ENCODE measurements around the gene GREB1. TPM values are rescaled to one million over a fixed set of nuclear protein-coding genes. Genes with fewer than 3 reads are reported as not detected.
A peak's percentile ranks its signal among the peaks of the same experiment; 100 is the strongest.

The GREB1 gene
- total and polyA plus RNA-seq, 2 of the 13 experiments (the other 11 are each of a cell fraction or from before 2014, with no cell fraction given) = 31.3 to 61.2 TPM

GRCh38 chr2:11680901-11681721, 147.3 kb downstream of the GREB1 start:
- no peak for DNase-seq (ENCODE audit: low spot score)
- H3K36me3 ChIP-seq (replicated peaks in 1 of 2; ENCODE audit: control insufficient read depth in 1 of 2, insufficient read depth in 2 of 2, low read length in 2 of 2) = no peaks in the 10 kb centered on the region
- ATAC-seq = peak; percentile 8
- no peaks in the 10 kb centered on the region for H3K79me2 ChIP-seq (ENCODE audit: insufficient read depth, low read length)
- no peaks in the 10 kb centered on the region for H4K20me1 ChIP-seq (ENCODE audit: insufficient read depth, low read length)
- intact Hi-C loops (cut with micrococcal nuclease; ENCODE audit: unreplicated experiment) (loop anchor here (5.0 to 10.0 kb wide), 2 partner anchors 96 to 259 kb away; no protein-coding TSS in a partner anchor), in situ Hi-C loops (cut with HindIII; ENCODE audit: extremely low pct_ligation_motif_present, low pct_unique_long_range_greater_than_20kb) (no loop called here)
- 0 out of 2 replicates have a peak overlapping the region, but pooled peaks have one; percentile 17 for H3K9ac ChIP-seq (ENCODE audit: insufficient read depth, low read depth, low read length)
- H3K9me3 ChIP-seq (ENCODE audit: low read length) = no peaks in the 10 kb centered on the region
- ChIA-PET POLR2A (interaction anchor here (0.9 to 1.9 kb wide), 5 partner anchors 16 to 182 kb away, joined by 3 to 8 read pairs (median 5); partner anchors contain the start of gene LPIN1), CTCF (ENCODE audit: low intra/inter-chr PET ratio, low total read pairs) (interaction anchor here (1.6 to 2.1 kb wide), 2 partner anchors 38 to 98 kb away, joined by 5 to 12 read pairs; no protein-coding TSS in a partner anchor)
- FAIRE-seq = no peak
- peak overlapping the region; percentile 21 for H3K27ac ChIP-seq (ENCODE audit: extremely low read length, insufficient read depth, low read length)
- peaks cover 3 to 56% of the 10 kb centered on the region in 2 experiments; a peak in 4 of 5 replicates for H3K27me3 ChIP-seq (ENCODE audit: control insufficient read depth in 1 of 2, insufficient read depth in 2 of 2, low read length in 2 of 2)
- no peak overlapping the region for H2AFZ ChIP-seq (ENCODE audit: low read length)
- H3K4me2 ChIP-seq (ENCODE audit: low read depth, low read length) = peak overlapping the region; percentile 87
- 57% methylated on average over 15 of the region's 15 CpGs for WGBS (ENCODE audit: low lambda C conversion rate)
- H3K4me3 ChIP-seq (replicated peaks in 1 of 3; ENCODE audit: insufficient read depth in 1 of 3, low read depth in 2 of 3, low read length in 3 of 3) = peak overlapping the region; percentile 23 to 66 (median 43)
- BruUV-seq (replicated peaks) = no TSS peak
- peaks cover 47% of the 10 kb centered on the region for H3K4me1 ChIP-seq (ENCODE audit: insufficient read depth, low read length)
- TF ChIP-seq DRAP1 (CRISPR knock-in tag; IDR thresholded peaks at IDR 0.05) (peak; percentile 36; the same call in 1 of the 2 replicates), ZMYM3 (CRISPR knock-in tag; IDR thresholded peaks at IDR 0.05) (0 out of 2 replicates have a peak, but pooled peaks have one; percentile 19), SOX6 (IDR thresholded peaks at IDR 0.05) (no peak), SOX6 (CRISPR knock-in tag; IDR thresholded peaks at IDR 0.05) (0 out of 2 replicates have a peak, but pooled peaks have one; percentile 2), HDAC6 (IDR thresholded peaks at IDR 0.05; ENCODE audit: low read depth, low read length) (no peak), ZNF510 (CRISPR knock-in tag; IDR thresholded peaks at IDR 0.05; ENCODE audit: low read depth) (no peak), ZNF567 (CRISPR knock-in tag; IDR thresholded peaks at IDR 0.05; ENCODE audit: borderline replicate concordance) (0 out of 2 replicates have a peak, but pooled peaks have one; percentile 6), ZBTB7B (CRISPR knock-in tag; IDR thresholded peaks at IDR 0.05) (no peak), ZNF776 (CRISPR knock-in tag; IDR thresholded peaks at IDR 0.05) (0 out of 2 replicates have a peak, but pooled peaks have one; percentile 2), ZNF749 (CRISPR knock-in tag; IDR thresholded peaks at IDR 0.05; ENCODE audit: borderline replicate concordance) (0 out of 2 replicates have a peak, but pooled peaks have one; percentile 40), NFYC (CRISPR knock-in tag; IDR thresholded peaks at IDR 0.05) (peak; percentile 41; the same call in 1 of the 2 replicates), ZNF879 (CRISPR knock-in tag; IDR thresholded peaks at IDR 0.05) (peak; percentile 72; the same call in 1 of the 2 replicates), NCOR1 (IDR thresholded peaks at IDR 0.05; ENCODE audit: borderline replicate concordance, low read length) (0 out of 2 replicates have a peak, but pooled peaks have one; percentile 6), GPN1 (CRISPR knock-in tag; IDR thresholded peaks at IDR 0.05; ENCODE audit: borderline replicate concordance) (no peak), THAP7 (CRISPR knock-in tag; IDR thresholded peaks at IDR 0.05) (0 out of 2 replicates have a peak, but pooled peaks have one; percentile 57), ZNF691 (CRISPR knock-in tag; IDR thresholded peaks at IDR 0.05; ENCODE audit: borderline replicate concordance, low read depth) (peak; percentile 82; the same call in 1 of the 2 replicates), FOXO4 (CRISPR knock-in tag; conservative IDR thresholded peaks at IDR 0.05) (0 out of 2 replicates have a peak, but pooled peaks have one; percentile 47)
- TF ChIP-seq, protein P1, sequence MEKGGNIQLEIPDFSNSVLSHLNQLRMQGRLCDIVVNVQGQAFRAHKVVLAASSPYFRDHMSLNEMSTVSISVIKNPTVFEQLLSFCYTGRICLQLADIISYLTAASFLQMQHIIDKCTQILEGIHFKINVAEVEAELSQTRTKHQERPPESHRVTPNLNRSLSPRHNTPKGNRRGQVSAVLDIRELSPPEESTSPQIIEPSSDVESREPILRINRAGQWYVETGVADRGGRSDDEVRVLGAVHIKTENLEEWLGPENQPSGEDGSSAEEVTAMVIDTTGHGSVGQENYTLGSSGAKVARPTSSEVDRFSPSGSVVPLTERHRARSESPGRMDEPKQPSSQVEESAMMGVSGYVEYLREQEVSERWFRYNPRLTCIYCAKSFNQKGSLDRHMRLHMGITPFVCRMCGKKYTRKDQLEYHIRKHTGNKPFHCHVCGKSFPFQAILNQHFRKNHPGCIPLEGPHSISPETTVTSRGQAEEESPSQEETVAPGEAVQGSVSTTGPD (CRISPR knock-in tag; IDR thresholded peaks at IDR 0.05) = no peak

Measured in HepG2 (cell line).